Stomach smooth muscle (tissue), 2 donors: Measurements from ENCODE around the gene SLC23A2.
A peak's percentile ranks its signal among the peaks of the same experiment; 100 is the strongest.

Experiments
- H3K27ac ChIP-seq: one replicate; pipeline ENCODE4 v1.7.0; 2013; ENCODE audit warnings: mild to moderate bottlenecking, low read length, inconsistent platforms
- H3K27me3 ChIP-seq, 2 donors: one replicate each; pipeline ENCODE4 v1.7.0; 2013; ENCODE audit warnings: low read length in 2 of 2; ENCODE audit not compliant: insufficient read depth in 2 of 2, control insufficient read depth in 1 of 2
- H3K36me3 ChIP-seq, 2 donors: one replicate each; pipeline ENCODE4 v1.7.0; 2013; ENCODE audit warnings: low read length in 2 of 2; ENCODE audit not compliant: control insufficient read depth in 2 of 2, insufficient read depth in 2 of 2
- H3K4me1 ChIP-seq: one replicate; pipeline ENCODE4 v1.7.0; 2013; ENCODE audit warnings: low read length; ENCODE audit not compliant: control insufficient read depth, insufficient read depth
- H3K4me3 ChIP-seq, 2 donors: one replicate each; pipeline ENCODE4 v1.7.0; 2013; ENCODE audit warnings: low read length in 2 of 2
- H3K9ac ChIP-seq, 2 donors: one replicate each; pipeline ENCODE4 v1.7.0; 2013; ENCODE audit warnings: low read length in 2 of 2, mild to moderate bottlenecking in 1 of 2
- H3K9me3 ChIP-seq, 2 donors: one replicate each; pipeline ENCODE4 v1.7.0; 2013; ENCODE audit warnings: low read length in 2 of 2; ENCODE audit not compliant: control insufficient read depth in 2 of 2
- donor health status: healthy.
- donor health status: Pancreatic carcinoma.

SLC23A2 gene

DNA sequence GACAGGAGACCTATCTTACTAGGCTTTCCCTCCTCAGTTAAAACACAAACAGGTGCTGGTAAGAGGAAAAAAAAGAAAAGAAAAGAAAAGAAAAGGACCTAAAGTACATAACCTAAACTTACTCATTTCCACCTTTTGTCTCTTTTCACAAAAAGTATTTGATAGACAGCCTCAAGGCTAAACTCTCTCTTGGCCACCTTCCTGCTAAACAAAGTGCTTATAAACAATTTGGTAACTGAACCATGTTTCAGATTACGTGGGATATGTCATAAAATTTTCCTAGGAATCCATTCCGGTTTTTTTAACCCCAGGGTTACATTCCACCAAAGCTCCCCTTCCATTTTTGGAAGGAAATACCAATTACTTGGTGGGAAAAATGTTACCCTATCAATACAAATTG is 170.6 kb downstream of the SLC23A2 start:
- H3K4me1 ChIP-seq, result peaks cover 3% of the 10 kb centered on the region
- H3K9me3 ChIP-seq, result no peaks in the 10 kb centered on the region
- H3K27ac ChIP-seq, result no peak overlapping the region
- H3K9ac ChIP-seq, result no peak overlapping the region
- no peaks in the 10 kb centered on the region for H3K36me3 ChIP-seq
- no peaks in the 10 kb centered on the region for H3K27me3 ChIP-seq
- no peak overlapping the region for H3K4me3 ChIP-seq

DNA sequence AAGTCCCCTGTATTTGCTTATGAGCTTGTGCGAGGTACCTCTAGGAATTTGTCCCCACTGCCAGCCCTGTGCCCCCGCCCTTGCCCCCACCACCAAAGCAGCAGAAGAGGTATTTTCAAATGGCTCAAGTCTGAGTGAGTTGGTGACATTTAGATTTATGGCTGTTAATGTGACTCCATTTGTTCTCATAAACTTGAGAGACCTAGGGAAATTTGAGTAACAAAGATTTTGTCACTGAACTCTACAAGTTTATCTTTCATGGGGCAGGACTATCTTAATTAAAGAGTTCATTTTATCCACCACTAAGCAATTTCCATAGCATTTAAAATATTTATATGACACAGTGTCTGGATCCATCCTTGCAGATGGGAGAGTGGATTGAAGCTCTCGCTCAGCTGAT is 171.1 kb downstream of the SLC23A2 start:
- H3K9me3 ChIP-seq, result no peaks in the 10 kb centered on the region
- no peaks in the 10 kb centered on the region for H3K27me3 ChIP-seq
- H3K4me3 ChIP-seq, result no peak overlapping the region
- H3K9ac ChIP-seq, result no peak overlapping the region
- H3K27ac ChIP-seq, result no peak overlapping the region
- H3K36me3 ChIP-seq, result no peaks in the 10 kb centered on the region
- peaks cover 3% of the 10 kb centered on the region for H3K4me1 ChIP-seq

- Histone ChIP-seq H3K4me3 (no peak overlapping the region), H3K36me3 (no peaks in the 10 kb centered on the region), H3K9ac (no peak overlapping the region), H3K27ac (no peak overlapping the region), H3K4me1 (peaks cover 3% of the 10 kb centered on the region), H3K9me3 (no peaks in the 10 kb centered on the region), H3K27me3 (no peaks in the 10 kb centered on the region)
Measured at GRCh38 chr20:4829514-4830215, 171.6 kb downstream of the SLC23A2 start.

DNA sequence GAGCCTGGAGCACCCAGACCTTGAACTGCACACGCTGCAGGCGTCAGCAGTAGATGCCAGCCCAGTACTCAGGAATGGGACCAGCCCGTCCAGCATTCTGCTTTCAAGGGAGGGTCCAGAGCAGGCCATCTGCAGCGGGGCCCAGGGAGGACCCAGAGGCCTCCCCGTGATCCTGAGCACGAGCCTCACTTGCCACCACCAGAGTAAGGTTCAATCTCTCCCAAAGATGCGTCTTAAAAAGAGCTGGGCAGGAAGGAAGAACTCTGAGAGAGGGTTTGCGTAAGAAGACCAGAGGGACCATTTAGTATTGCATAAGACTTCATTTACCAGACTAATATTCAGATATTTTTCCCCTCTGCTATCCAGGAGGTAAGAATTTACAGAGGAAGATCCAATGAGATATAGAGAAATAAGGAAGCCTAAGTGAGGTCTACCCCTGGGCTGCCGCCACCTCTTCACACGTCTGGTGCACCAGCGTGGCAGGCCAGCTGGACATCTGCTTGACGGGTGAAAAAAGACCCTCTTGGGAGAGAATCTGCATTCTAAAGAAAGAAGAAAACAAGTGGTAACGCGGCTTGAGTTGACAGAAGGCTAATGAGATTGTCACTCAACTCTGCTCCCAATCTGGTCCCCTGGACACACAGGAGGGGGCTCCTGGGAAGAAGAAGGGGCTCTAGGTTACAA is 172.3 kb downstream of the SLC23A2 start:
- Histone ChIP-seq H3K27ac (no peak overlapping the region), H3K9ac (no peak overlapping the region), H3K27me3 (no peaks in the 10 kb centered on the region), H3K9me3 (no peaks in the 10 kb centered on the region), H3K4me1 (peaks cover 7% of the 10 kb centered on the region), H3K36me3 (no peaks in the 10 kb centered on the region), H3K4me3 (no peak overlapping the region)

DNA sequence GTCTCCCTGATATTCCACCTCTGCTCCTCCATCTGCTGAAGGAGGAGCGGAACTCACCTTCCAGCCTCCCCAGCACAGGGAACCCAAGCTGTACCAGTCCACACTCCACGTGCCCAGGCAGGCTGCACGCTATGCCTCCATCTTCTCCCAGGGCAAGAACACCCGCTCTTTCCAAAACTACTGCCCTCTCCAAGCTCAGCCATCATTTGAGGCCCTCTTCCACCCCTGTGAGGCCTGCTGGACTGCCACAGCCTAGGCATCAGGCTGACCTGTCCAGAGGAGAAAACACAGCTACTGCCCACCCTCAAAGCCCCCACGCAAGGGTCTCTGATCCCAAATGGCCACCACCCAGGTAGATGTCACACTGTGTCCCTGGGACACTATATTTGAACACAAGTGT is 179.7 kb downstream of the SLC23A2 start:
- Histone ChIP-seq H3K4me1 (peaks cover 30% of the 10 kb centered on the region), H3K4me3 (peak overlapping the region in 1 of 2 donors; percentile 75), H3K27ac (no peak overlapping the region), H3K36me3 (no peaks in the 10 kb centered on the region), H3K9ac (no peak overlapping the region), H3K9me3 (no peaks in the 10 kb centered on the region), H3K27me3 (no peaks in the 10 kb centered on the region)

DNA sequence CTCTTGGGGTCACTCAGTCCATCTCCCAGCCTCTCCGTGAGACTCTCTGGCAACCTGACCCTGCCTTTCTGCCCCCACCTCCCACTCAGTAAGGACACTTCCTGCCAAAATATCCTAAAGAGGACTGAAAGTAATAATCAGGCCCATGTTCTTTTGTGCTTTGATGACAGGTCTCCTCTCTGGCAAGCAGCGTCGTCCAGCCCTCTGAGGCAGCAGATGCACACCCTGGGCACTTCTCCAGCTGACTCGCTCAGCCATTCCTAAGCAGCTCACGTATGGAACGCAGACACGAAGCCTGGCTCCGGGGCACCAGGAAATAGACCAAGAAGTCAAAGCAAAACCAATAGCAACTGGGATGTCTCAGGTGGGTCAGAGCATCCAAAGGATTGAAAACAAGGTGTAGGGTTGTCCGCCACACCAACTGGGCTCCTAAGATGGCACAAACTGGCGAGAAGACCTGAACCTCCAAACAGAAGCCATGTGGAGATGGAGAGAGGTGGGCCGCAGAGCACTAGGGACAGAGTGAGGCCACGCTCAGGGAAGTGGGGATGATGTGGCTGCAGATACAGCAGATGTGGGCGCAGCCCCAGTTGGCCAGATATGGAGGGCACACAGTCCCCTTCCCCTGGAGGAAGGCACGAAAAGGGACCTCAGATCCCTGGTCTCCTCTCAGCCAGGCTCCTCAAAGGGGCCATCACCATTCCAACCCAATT is 180.3 kb downstream of the SLC23A2 start:
- Histone ChIP-seq H3K36me3 (no peaks in the 10 kb centered on the region), H3K4me3 (no peak overlapping the region), H3K27ac (no peak overlapping the region)

DNA sequence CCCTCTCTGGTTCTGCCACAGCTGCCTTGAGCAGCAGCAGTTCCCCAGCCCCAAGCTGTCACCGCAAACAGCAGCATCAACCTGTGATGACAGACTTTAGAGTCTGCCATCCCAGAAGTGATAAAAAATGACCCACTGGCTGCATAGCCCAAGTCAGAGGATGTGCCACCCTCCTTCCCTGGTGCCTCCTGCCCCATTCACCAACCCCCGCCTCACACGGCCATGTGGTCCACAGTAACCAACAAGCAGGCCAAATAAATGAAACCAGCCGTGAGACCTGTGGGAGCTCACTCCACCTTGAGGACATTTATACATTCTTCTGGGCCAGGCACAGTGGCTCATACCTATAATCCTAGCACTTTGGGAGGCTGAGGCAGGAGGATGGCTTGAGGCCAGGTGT is 181.4 kb downstream of the SLC23A2 start:
- no peak overlapping the region for H3K4me3 ChIP-seq
- H3K9me3 ChIP-seq, result no peaks in the 10 kb centered on the region
- peaks cover 30% of the 10 kb centered on the region for H3K4me1 ChIP-seq
- no peak overlapping the region for H3K9ac ChIP-seq
- no peaks in the 10 kb centered on the region for H3K36me3 ChIP-seq
- no peak overlapping the region for H3K27ac ChIP-seq
- H3K27me3 ChIP-seq, result no peaks in the 10 kb centered on the region

More for the DNA sequence above, 180.3 kb downstream of the SLC23A2 start:
- H3K9me3 ChIP-seq, result no peaks in the 10 kb centered on the region
- peak overlapping the region in 1 of 2 donors; percentile 49 for H3K9ac ChIP-seq
- peaks cover 30% of the 10 kb centered on the region for H3K4me1 ChIP-seq
- H3K27me3 ChIP-seq, result no peaks in the 10 kb centered on the region

DNA sequence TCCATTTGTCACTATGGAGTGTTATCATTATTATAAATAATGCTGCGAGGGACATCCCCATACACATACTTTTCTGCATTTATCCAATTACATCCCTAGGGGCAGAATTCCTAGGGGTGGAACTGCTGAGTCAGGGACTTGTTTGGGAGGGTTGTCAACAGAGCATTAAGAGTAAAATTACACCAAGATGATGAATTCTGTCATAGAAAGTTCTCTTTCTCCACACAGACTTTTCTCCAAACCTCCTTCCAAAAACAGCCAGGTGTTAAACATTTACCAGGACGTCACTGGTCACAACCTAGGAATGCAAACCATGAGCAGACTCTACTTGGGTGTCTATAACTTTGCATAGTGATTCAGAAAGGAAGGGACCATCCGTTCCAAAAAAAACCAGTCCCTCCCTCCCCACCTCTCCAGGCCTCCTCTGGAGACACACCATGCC is 184.1 kb downstream of the SLC23A2 start:
- Histone ChIP-seq H3K9ac (no peak overlapping the region), H3K9me3 (no peaks in the 10 kb centered on the region), H3K27me3 (no peaks in the 10 kb centered on the region), H3K36me3 (no peaks in the 10 kb centered on the region), H3K4me3 (no peak overlapping the region), H3K4me1 (peaks cover 25% of the 10 kb centered on the region), H3K27ac (no peak overlapping the region)

DNA sequence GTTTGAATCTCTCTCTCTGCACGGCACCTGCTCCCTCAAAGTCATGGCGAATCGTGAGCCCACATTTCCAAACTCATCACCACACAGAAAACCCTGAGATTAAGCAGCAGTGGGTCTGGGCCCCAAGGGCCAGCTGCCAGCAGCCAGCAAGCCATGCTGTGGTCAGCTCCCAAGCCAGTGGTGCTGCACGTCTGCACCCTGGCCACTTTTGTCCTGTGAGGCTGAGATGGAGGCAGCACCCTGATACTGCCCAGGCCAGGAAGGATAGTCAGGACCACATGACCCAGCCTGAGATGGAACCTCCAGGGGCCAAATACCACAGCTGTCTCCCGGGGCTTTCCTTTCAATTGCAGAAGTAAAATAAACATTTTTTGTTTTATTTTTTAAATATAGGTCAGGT is 185.7 kb downstream of the SLC23A2 start:
- Histone ChIP-seq H3K4me3 (no peak overlapping the region), H3K36me3 (no peaks in the 10 kb centered on the region), H3K27me3 (no peaks in the 10 kb centered on the region), H3K9ac (no peak overlapping the region), H3K27ac (no peak overlapping the region), H3K9me3 (no peaks in the 10 kb centered on the region), H3K4me1 (peaks cover 15% of the 10 kb centered on the region)

DNA sequence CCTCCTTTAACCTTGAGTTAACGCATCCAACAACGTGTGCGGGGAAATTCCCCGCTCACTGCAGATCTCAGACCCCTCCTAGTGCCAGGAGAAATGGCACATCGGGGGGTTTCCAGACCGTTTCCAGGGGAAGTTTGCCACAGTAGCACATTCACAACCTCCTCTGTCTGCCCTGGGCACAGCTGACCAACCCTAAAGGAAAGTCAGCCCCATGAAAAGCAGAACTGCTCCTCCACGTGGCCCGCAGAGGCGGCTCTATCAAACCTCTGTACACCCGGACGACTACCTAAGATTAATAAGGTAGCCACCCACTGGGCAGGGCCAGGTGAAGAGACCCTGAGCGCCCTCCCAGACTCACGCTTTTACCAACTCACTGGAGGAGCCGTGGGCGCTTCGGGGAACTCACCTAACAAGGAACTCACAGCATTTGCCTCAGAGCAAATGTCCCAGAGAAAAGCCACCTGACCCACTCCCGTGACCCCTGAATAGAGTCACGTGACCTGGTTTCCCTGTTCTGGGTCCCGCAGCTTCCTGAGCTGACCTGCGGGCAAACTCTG is 186.5 kb downstream of the SLC23A2 start:
- Histone ChIP-seq H3K27me3 (no peaks in the 10 kb centered on the region), H3K36me3 (no peaks in the 10 kb centered on the region), H3K4me1 (peaks cover 16% of the 10 kb centered on the region), H3K27ac (peak overlapping the region; percentile 55), H3K4me3 (no peak overlapping the region), H3K9me3 (no peaks in the 10 kb centered on the region), H3K9ac (peak overlapping the region; percentile 21 to 32)
